Neural cell (in vitro differentiated cells): ENCODE results near the gene MYLIP. TPM values are rescaled to one million over a fixed set of nuclear protein-coding genes. Genes with fewer than 3 reads are reported as not detected.

Experiments
- H2AFZ ChIP-seq: fragments of 200-600, 300-800 bp; sonication (generic), shearing (Covaris generic); 2 replicates; pipeline ENCODE4 v1.6.0; 2014; ENCODE audit warnings: low read depth, mild to moderate bottlenecking, antibody characterized with exemption, low read length, moderate library complexity
- H3F3A ChIP-seq: fragments of 200-600 bp; shearing (Covaris generic); 2 replicates; pipeline ENCODE4 v1.6.1; 2016; ENCODE audit warnings: mild to moderate bottlenecking, moderate library complexity, mixed read lengths, antibody characterized with exemption, low read length; ENCODE audit not compliant: insufficient read depth, poor library complexity, severe bottlenecking
- H3K27ac ChIP-seq: fragments of 200-600, 300-800 bp; sonication (generic), shearing (Covaris generic); 2 replicates; pipeline ENCODE4 v1.5.1; 2014; ENCODE audit warnings: mild to moderate bottlenecking, low read length, moderate library complexity
- H3K27me3 ChIP-seq: fragments of 300-800, 200-600 bp; sonication (generic), shearing (Covaris generic); 2 replicates; pipeline ENCODE4 v1.6.0; 2014; ENCODE audit warnings: mild to moderate bottlenecking, low read depth, low read length, moderate library complexity; ENCODE audit not compliant: insufficient read depth
- H3K36me3 ChIP-seq: fragments of 300-800, 200-600 bp; sonication (generic), shearing (Covaris generic); 2 replicates; pipeline ENCODE4 v1.5.1; 2014; ENCODE audit warnings: mild to moderate bottlenecking, antibody characterized with exemption, low read length, moderate library complexity; ENCODE audit not compliant: insufficient read depth
- H3K4me2 ChIP-seq: fragments of 300-800, 200-600 bp; sonication (generic), shearing (Covaris generic); 2 replicates; pipeline ENCODE4 v1.6.0; 2014; ENCODE audit warnings: mild to moderate bottlenecking, low read length
- H3K4me3 ChIP-seq: fragments of 300-800, 200-600 bp; sonication (generic), shearing (Covaris generic); 2 replicates; pipeline ENCODE4 v1.5.1; 2014; ENCODE audit warnings: mild to moderate bottlenecking, low read length, moderate library complexity
- H3K79me2 ChIP-seq: fragments of 200-600 bp; shearing (Covaris generic); replicated peaks from 2 replicates; pipeline ENCODE4 v1.6.0; 2014; ENCODE audit warnings: mild to moderate bottlenecking, low read length, moderate library complexity; ENCODE audit not compliant: insufficient read depth
- H3K9ac ChIP-seq: fragments of 300-800, 200-600 bp; sonication (generic), shearing (Covaris generic); 2 replicates; pipeline ENCODE4 v1.6.1; 2016; ENCODE audit warnings: mild to moderate bottlenecking, low read length, mixed read lengths
- H3K9me2 ChIP-seq: fragments of 200-600 bp; shearing (Covaris generic); 2 replicates; pipeline ENCODE4 v1.6.1; 2016; ENCODE audit warnings: mild to moderate bottlenecking, low read length, mixed read lengths; ENCODE audit not compliant: insufficient read depth
- H3K9me3 ChIP-seq: fragments of 200-600, 300-800 bp; sonication (generic), shearing (Covaris generic); 2 replicates; pipeline ENCODE4 v1.6.1; 2016; ENCODE audit warnings: mild to moderate bottlenecking, mixed run types, low read length, moderate library complexity, mixed read lengths
- H4K20me1 ChIP-seq: fragments of 200-600 bp; shearing (Covaris generic); 2 replicates; pipeline ENCODE4 v1.6.1; 2016; ENCODE audit warnings: mild to moderate bottlenecking, mixed run types; ENCODE audit not compliant: insufficient read depth
- CTCF ChIP-seq: fragments of 450-650 bp; IDR thresholded peaks from 2 replicates; pipeline ENCODE4 v1.5.1; 2014; ENCODE audit warnings: antibody characterized with exemption, mild to moderate bottlenecking, moderate library complexity; ENCODE audit not compliant: poor library complexity, severe bottlenecking
- EP300 ChIP-seq: fragments of 450-650 bp; conservative IDR thresholded peaks from 2 replicates; pipeline ENCODE4 v1.6.1; 2014; ENCODE audit warnings: antibody characterized with exemption, mild to moderate bottlenecking, moderate library complexity; ENCODE audit not compliant: poor library complexity, severe bottlenecking
- EZH2 ChIP-seq: fragments of 200-600, 300-800 bp; shearing (Covaris generic), sonication (generic); IDR thresholded peaks from 2 replicates; pipeline ENCODE4 v1.6.1; 2014; ENCODE audit warnings: antibody characterized with exemption, low read length, borderline replicate concordance, mild to moderate bottlenecking; ENCODE audit not compliant: insufficient read depth, poor library complexity, severe bottlenecking
- MXI1 ChIP-seq: fragments of 450-650 bp; conservative IDR thresholded peaks from 2 replicates; pipeline ENCODE4 v1.6.1; 2014; ENCODE audit warnings: antibody characterized with exemption, mild to moderate bottlenecking; ENCODE audit not compliant: poor library complexity, severe bottlenecking
- POLR2AphosphoS5 ChIP-seq: IDR thresholded peaks from 2 replicates; pipeline ENCODE4 v1.6.1; 2012
- RAD21 ChIP-seq: fragments of 450-650 bp; conservative IDR thresholded peaks from 2 replicates; pipeline ENCODE4 v1.6.1; 2014; ENCODE audit warnings: antibody characterized with exemption, mild to moderate bottlenecking, moderate library complexity
- REST ChIP-seq: IDR thresholded peaks from 2 replicates; pipeline ENCODE4 v1.6.1; 2012; ENCODE audit warnings: borderline replicate concordance
- SMC3 ChIP-seq: fragments of 450-650 bp; conservative IDR thresholded peaks from 2 replicates; pipeline ENCODE4 v1.6.1; 2014; ENCODE audit warnings: antibody characterized with exemption, mild to moderate bottlenecking, moderate library complexity; ENCODE audit not compliant: poor library complexity
- TAF1 ChIP-seq: IDR thresholded peaks from 2 replicates; pipeline ENCODE4 v1.6.1; 2012; ENCODE audit warnings: low read depth
- polyA plus RNA-seq: library from polyadenylated mRNA; depleted of rRNA; stranded (reverse); fragments of >200 nt; gene quantifications from 2 replicates; pipeline ENCODE4 v1.2.3, GENCODE V29; 2014

The MYLIP gene
- polyA plus RNA-seq, 1 donor from 2014 or later, result 8.1 TPM

DNA sequence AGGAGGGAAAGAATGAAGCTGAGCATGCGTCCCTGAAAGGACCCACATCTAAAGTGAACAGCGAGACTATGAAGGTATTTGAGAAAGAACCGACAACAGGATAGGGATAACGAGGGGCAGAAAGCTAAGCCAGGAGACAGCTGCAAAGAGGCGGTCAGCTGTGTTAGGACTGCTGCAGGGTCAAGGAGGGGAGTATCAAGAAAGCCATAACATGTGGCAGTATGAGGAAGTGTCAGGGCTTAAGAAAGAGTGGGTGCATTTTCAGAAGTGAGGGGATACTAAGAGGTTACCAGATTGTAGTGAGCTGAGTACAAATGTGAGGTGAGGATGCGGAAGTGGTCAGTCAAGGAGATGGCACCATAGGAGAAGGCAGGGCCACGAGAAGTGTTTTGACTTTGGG is 21.2 kb downstream of the MYLIP start:
- Histone ChIP-seq H3K36me3 (no peaks in the 10 kb centered on the region), H4K20me1 (no peaks in the 10 kb centered on the region), H3K9me2 (no peaks in the 10 kb centered on the region), H3K4me2 (no peak overlapping the region), H3F3A (no peaks in the 10 kb centered on the region), H3K9ac (no peak overlapping the region), H3K4me3 (no peak overlapping the region), H3K79me2 (no peaks in the 10 kb centered on the region), H3K27me3 (no peaks in the 10 kb centered on the region), H3K9me3 (no peaks in the 10 kb centered on the region), H2AFZ (no peak overlapping the region), H3K27ac (no peak overlapping the region)
- no peak for TF ChIP-seq EP300
- no peak for TF ChIP-seq POLR2AphosphoS5
- TF ChIP-seq TAF1, result no peak
- TF ChIP-seq MXI1, result no peak
- TF ChIP-seq RAD21, result no peak
- TF ChIP-seq REST, result no peak
- no peak for TF ChIP-seq EZH2
- no peak for TF ChIP-seq SMC3
- no peak for TF ChIP-seq CTCF

DNA sequence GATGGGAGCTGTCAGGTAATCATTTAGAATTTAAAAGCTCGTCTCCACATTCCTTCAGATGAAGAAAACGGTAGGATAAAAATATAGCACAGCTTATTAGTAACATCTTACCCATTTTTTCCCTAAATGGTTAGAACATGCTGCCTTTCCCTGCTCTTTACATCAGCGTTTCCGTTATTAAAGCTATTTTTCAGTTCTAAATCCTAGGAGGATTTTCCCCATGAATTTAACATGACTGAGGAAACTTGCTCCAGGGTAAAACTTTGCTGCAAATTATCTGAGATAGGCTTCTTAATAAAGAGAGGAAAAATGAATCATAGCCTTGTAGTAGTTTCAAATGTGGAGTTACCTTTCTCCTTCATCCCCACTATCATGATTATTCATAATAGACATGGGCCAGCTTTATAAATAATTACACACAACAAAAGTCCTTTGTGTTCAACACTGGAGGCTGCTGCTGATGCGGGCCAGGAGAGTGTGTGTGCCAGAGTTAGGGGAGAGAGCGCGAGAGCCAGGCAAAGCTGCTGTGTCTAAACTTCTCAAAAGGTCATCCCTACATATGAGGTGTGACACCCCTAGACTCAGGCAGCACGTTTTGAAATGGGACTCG is 24.4 kb downstream of the MYLIP start:
- H3K27ac ChIP-seq, result no peak overlapping the region
- no peaks in the 10 kb centered on the region for H3K79me2 ChIP-seq
- no peaks in the 10 kb centered on the region for H3K9me2 ChIP-seq
- H3F3A ChIP-seq, result no peaks in the 10 kb centered on the region
- H2AFZ ChIP-seq, result no peak overlapping the region
- H3K9ac ChIP-seq, result no peak overlapping the region
- H3K9me3 ChIP-seq, result no peaks in the 10 kb centered on the region
- H3K4me3 ChIP-seq, result no peak overlapping the region
- H3K4me2 ChIP-seq, result no peak overlapping the region
- no peaks in the 10 kb centered on the region for H4K20me1 ChIP-seq
- TF ChIP-seq EZH2 (no peak), TAF1 (no peak), CTCF (no peak), MXI1 (no peak), EP300 (no peak), POLR2AphosphoS5 (no peak), SMC3 (no peak)
- H3K36me3 ChIP-seq, result no peaks in the 10 kb centered on the region
- H3K27me3 ChIP-seq, result no peaks in the 10 kb centered on the region
